22Rv1 (cell line): Measurements from ENCODE around the gene WNK2.

Source experiments
- H3K27ac ChIP-seq: fragments of 450-650 bp; 2 replicates; pipeline ENCODE4 v1.5.1; 2017
- CTCF ChIP-seq: fragments of 450-650 bp; IDR thresholded peaks from 2 replicates; pipeline ENCODE4 v1.5.1; 2017; ENCODE audit warnings: mild to moderate bottlenecking
- ZFX ChIP-seq: fragments of 450-650 bp; IDR thresholded peaks from 2 replicates; pipeline ENCODE4 v1.6.1; 2017; ENCODE audit warnings: antibody characterized with exemption, borderline replicate concordance

Gene WNK2

DNA sequence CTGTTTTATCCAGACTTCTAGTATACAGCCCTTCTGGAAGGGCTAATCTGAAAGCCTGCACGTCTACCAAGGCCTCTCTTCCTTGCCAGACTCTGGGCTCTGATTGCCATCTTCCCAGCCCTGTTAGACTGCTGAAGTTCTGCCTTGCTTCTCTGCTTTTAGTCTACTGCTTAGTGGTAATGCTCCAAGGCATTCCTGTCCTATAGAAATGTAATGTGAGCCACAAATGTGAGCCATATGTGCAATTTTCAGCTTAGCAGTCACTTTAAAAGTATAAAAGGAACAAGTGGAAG, 32.1 kb downstream of the WNK2 start:
- H3K27ac ChIP-seq: no peak overlapping the region
- no peak for TF ChIP-seq CTCF
- no peak for TF ChIP-seq ZFX

- TF ChIP-seq ZFX (no peak), CTCF (no peak)
These were observed 33.8 kb downstream of the WNK2 start for GRCh38 chr9:93217706-93218105.

DNA sequence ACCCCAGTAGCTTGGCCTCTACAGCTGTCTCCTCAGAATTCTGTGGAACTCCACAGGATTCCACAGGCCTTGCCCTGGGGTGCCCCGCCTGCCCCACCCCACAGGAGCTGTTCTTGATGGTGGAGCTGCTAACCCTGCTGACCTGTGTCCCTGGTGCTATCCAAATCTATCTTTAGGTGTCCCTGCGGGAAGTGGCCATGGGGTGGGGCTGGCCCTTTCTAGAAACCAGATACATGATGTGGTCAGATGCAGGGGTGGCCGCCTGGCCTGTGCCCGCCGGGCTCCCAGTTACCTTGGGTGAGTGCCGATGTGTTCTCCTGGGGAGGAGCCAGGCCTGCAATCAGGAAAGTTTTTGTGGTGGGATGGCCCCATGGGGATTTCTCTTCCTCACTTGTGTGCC, 34.2 kb downstream of the WNK2 start:
- no peak overlapping the region for H3K27ac ChIP-seq

More at GRCh38 chr9:93217706-93218105, 33.8 kb downstream of the WNK2 start:
- no peak overlapping the region for H3K27ac ChIP-seq

GRCh38 chr9:93218671-93219420, 34.9 kb downstream of the WNK2 start:
- H3K27ac ChIP-seq: no peak overlapping the region
- TF ChIP-seq ZFX: no peak
- TF ChIP-seq CTCF: no peak

More for the DNA sequence above, 34.2 kb downstream of the WNK2 start:
- TF ChIP-seq CTCF (no peak), ZFX (no peak)

GRCh38 chr9:93219692-93220091, 35.8 kb downstream of the WNK2 start:
- no peak for TF ChIP-seq CTCF
- TF ChIP-seq ZFX: no peak
- H3K27ac ChIP-seq: no peak overlapping the region

DNA sequence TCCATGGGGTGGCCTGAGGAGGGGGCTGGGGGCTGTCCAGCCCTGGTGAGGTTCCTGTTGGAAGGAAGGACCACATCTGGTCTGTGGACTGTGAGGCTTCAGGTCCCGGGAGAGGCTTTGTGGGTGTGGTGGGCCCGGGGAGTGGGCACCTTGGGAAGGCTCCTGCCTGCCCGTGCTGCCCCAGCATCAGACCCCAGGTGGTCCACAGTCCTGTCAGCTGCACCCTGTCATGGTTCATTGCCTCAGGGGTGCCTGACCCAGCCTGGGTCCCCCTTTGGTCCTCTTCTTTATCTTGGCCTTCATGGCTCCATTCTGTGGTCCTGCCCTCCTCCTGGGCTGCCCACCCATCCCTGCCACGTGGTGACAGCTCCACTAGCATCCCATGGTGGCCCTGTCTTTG, 36.7 kb downstream of the WNK2 start:
- TF ChIP-seq ZFX: no peak
- no peak for TF ChIP-seq CTCF
- no peak overlapping the region for H3K27ac ChIP-seq

GRCh38 chr9:93221044-93221443, 37.1 kb downstream of the WNK2 start:
- TF ChIP-seq ZFX: no peak
- no peak overlapping the region for H3K27ac ChIP-seq

- no peak overlapping the region for H3K27ac ChIP-seq
- TF ChIP-seq CTCF (no peak), ZFX (no peak)
These were observed 38.9 kb downstream of the WNK2 start for GRCh38 chr9:93222890-93223259.
